Measurements from ENCODE around the gene UTP4.

GRCh38 chr16:69118994-69119393 is 13.5 kb upstream of the UTP4 start:
- no peak for TF ChIP-seq CTCF (IDR thresholded peaks at IDR 0.05; ENCODE audit: low read depth, low read length)
- TF ChIP-seq EZH2phosphoT487 (IDR thresholded peaks at IDR 0.05; ENCODE audit: low read depth), result no peak
